Tibial nerve (tissue), 3 donors: ENCODE results near the gene ZCCHC10.
"Not testable (repeated sequence)": the region's sequence is repeated elsewhere in the genome, so short reads cannot be mapped to it uniquely, and the experiment has no call there.

Source experiments
- CTCF ChIP-seq, 5 experiments: fragments of 200-600 bp in 3 of 5; fragments of 450-650 bp in 2 of 5; sonication (generic) in 3 of 5; IDR thresholded peaks; one replicate each; pipeline ENCODE4 v1.5.1; 2016 to 2019; ENCODE audit warnings: antibody characterized with exemption in 5 of 5, mild to moderate bottlenecking in 3 of 5, moderate library complexity in 2 of 5
- POLR2A ChIP-seq, 2 donors: fragments of 450-650 bp; IDR thresholded peaks; one replicate each; pipeline ENCODE4 v1.6.1; 2017; ENCODE audit warnings: antibody characterized with exemption in 2 of 2, mild to moderate bottlenecking in 2 of 2, moderate library complexity in 2 of 2

DNA sequence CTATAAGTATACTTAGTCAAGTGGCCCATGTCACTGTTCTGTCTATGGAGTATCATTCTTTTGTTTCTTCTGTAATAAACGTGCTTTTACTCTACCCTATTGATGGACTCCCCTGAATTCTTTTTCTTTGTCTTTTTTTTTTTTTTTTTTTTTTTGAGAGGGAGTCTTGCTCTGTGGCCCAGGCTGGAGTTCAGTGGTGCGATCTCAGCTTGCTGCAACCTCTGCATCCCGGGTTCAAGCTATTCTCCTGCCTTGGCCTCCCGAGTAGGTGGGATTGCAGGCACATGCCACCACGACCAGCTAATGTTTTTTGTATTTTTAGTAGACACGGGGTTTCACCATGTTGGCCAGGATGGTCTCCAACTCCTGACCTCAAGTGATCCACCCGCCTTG lies 53.9 kb downstream of the ZCCHC10 start:
- TF ChIP-seq POLR2A, CTCF (IDR thresholded peaks at IDR 0.05): not testable (repeated sequence)
